H1 (cell line): ENCODE measurements around the gene NINJ2.

Source experiments
- PHF8 ChIP-seq: fragments of 200-600 bp; sonication (generic); conservative IDR thresholded peaks from 2 replicates; pipeline ENCODE4 v1.7.1; 2012; ENCODE audit warnings: low read depth, mild to moderate bottlenecking, inconsistent platforms, low read length, moderate library complexity
- YY1 ChIP-seq: IDR thresholded peaks from 2 replicates; pipeline ENCODE4 v1.6.1; 2011; ENCODE audit warnings: low read depth, mild to moderate bottlenecking, low read length
- TF ChIP-seq, protein P1 (sequence below): IDR thresholded peaks from 2 replicates; pipeline ENCODE4 v1.6.1; 2011; ENCODE audit warnings: low read length, improper control_type of control experiment
- TF ChIP-seq, protein P2 (sequence below), 3 experiments: IDR thresholded peaks; 1 replicate in 2 of 3; 2 replicates in 1 of 3; pipeline versions ENCODE4 v1.5.1 to v1.6.1; 2011; ENCODE audit warnings: low read length in 3 of 3, mild to moderate bottlenecking in 3 of 3, inconsistent platforms in 2 of 3, low read depth in 1 of 3, moderate library complexity in 1 of 3; ENCODE audit not compliant: insufficient read depth in 1 of 3; ENCODE audit errors: control extremely low read depth in 1 of 3

DNA sequence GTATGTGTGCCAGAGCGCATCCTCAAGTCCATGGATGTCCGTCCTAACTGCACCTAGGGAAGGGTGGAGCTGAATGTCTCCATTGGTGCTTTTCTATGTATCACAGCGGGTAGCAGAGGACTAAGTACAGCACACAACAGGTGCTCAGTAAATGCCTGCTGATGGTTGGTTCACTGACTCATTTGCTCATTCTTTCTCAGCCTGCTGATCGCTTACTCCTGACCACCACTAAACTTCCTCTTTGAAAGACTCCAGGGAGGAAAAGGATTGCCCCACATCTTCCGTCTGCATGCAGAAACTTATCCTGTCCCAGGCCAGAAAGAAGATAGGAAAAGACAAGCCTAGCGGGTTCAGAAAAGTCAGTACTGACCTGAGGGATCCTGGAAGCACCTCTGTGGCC lies 137.2 kb downstream of the NINJ2 start:
- TF ChIP-seq, protein P1, sequence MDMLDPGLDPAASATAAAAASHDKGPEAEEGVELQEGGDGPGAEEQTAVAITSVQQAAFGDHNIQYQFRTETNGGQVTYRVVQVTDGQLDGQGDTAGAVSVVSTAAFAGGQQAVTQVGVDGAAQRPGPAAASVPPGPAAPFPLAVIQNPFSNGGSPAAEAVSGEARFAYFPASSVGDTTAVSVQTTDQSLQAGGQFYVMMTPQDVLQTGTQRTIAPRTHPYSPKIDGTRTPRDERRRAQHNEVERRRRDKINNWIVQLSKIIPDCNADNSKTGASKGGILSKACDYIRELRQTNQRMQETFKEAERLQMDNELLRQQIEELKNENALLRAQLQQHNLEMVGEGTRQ, result no peak
- TF ChIP-seq, protein P2, sequence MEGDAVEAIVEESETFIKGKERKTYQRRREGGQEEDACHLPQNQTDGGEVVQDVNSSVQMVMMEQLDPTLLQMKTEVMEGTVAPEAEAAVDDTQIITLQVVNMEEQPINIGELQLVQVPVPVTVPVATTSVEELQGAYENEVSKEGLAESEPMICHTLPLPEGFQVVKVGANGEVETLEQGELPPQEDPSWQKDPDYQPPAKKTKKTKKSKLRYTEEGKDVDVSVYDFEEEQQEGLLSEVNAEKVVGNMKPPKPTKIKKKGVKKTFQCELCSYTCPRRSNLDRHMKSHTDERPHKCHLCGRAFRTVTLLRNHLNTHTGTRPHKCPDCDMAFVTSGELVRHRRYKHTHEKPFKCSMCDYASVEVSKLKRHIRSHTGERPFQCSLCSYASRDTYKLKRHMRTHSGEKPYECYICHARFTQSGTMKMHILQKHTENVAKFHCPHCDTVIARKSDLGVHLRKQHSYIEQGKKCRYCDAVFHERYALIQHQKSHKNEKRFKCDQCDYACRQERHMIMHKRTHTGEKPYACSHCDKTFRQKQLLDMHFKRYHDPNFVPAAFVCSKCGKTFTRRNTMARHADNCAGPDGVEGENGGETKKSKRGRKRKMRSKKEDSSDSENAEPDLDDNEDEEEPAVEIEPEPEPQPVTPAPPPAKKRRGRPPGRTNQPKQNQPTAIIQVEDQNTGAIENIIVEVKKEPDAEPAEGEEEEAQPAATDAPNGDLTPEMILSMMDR (IDR thresholded peaks at IDR 0.05; ENCODE audit: control extremely low read depth in 1 of 3, insufficient read depth in 1 of 3, low read depth in 1 of 3, low read length in 3 of 3), result no peak
- TF ChIP-seq PHF8, result no peak
- no peak for TF ChIP-seq YY1
